HG03378 (cell line): Measurements from ENCODE around the gene ITSN1.
"Not testable (repeated sequence)": the region's sequence is repeated elsewhere in the genome, so short reads cannot be mapped to it uniquely, and the experiment has no call there.

Experiments
- ATAC-seq: cut with Tn5 transposase; IDR thresholded peaks from one replicate; pipeline ENCODE4 v1.9.1; 2021; ENCODE audit warnings: mild to moderate bottlenecking, moderate library complexity; ENCODE audit not compliant: unreplicated experiment

Gene ITSN1

GRCh38 chr21:33650929-33651509 is 8.7 kb downstream of the ITSN1 start:
- ATAC-seq: no peak

DNA sequence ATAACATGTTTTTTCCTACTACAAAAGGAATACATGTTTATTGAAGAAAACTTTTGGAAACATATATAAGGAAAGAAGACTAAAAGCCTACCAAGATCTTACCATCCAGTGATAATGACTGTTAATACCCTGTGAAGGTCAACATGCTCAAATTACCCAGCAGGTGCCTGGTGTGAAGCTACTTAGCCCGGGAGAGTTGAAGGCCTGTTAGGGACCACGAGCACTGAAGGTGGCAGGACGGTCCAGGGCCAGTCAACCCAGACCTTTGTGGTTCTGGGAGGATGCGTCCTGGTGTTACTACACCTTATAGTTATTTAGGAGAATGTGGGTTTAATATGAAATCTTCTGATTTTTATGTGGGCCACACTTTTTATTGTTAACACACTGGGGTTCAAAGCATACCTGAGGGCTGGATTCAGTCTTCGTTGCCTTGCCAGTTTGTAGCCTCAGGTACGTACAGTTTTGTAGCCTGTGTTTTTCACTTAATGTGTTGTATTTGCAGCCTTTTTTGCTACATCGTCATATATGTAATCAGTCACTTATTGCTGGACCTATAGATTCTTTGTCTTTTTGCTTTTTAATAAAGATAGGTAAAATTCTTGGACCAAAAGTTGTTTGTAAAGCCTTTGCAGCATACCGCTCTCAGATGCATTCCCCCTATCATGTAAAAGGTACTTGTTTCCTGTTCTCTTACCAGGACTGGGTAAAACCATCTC is 9.8 kb downstream of the ITSN1 start:
- ATAC-seq: no peak

DNA sequence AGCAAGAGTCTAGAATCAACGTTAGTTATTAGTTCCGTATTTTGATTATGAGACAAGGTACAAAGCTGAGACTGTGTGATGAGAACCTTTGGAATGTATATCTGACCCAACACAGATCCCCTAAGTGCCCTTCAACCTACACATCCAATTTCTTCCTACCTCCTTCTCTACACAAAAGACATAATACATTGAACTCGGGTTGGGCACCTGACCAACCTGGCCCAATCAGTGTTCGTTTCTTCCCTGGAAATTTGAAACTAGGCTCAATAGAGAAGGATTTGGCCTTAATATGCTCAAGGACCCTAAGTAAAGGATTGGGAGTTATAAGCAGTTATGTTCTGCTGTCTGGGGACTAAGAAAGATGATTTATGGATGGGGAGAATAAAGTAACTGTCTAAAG is 12.1 kb downstream of the ITSN1 start:
- ATAC-seq: no peak

DNA sequence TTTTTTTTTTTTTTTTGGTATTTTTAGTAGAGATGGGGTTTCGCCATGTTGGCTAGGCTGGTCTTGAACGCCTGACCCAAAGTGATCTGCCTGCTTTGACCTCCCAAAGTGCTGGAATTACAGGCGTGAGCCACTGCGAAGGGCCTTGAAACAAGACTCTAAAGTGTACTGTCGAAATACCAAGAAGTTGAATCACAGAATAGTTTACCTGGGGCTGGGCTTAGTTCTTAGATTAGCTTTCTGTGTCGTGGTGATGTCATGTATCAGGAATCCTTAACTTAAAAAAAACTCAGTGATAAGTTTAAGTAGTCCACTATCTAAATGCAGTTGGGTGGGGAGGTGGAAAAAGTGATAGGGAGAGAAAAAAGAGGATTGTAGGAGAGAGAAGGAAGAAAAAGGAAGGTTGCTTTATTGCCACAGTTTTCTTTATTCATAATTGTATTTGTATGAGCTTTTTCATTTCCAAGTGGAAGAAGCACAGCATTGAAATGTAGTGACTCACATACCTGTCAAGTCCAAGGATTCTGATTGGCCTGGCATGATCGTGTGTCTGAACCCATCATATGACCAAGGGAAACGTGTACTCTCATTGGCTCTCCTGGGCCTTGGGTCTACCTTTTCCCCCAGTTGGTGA is 13.4 kb downstream of the ITSN1 start:
- ATAC-seq: no peak

DNA sequence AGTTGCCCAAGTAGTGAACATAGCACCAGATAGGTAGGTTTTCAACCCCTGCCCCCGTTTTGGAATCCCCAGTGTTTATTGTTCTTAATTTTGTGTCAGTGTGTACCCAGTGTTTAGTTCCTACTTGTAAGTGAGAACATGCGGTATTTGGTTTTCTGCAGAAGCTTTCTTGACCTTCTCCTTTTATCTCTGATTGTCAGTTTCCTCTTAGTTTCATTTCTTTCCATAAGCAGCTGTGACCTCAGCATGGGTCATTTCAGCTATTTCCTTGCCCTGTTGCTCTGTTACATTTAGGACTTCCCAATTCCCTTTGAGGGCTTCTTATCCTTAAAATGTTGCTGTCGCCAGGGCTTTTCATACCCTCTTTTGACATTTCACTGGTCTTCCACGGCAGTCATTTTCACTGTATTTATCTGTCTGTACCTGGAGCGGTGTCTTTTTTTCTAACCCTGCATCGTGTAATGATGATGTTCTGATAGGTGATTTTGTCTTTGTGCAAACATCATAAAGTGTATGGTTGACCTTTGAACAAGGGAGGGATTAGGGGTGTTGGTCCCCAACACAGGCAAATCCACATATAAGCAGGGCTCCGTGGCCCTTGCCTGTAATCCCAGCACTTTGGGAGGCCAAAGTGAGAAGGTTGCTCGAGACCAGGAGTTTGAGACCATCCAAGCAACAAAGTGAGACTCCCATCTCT is 15.0 kb downstream of the ITSN1 start:
- ATAC-seq: no peak

GRCh38 chr21:33658919-33659567 is 16.7 kb downstream of the ITSN1 start:
- no peak for ATAC-seq

DNA sequence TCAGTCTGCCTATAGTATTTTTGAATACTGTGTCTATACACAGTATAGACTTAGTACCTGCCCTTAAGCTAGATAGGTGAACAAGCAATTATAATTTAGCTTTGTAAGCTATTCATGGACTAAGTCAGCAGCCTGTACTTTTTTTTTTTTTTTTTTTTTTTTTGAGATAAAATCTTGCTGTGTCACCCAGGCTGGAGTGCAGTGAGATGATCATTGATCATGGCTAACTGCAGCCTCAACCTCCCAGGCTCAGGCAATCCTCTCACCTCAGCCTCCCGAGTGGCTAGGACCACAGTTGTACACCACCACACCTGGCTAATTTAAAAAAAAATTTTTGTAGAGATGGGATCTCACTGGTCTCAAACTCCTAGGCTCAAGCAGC is 17.3 kb downstream of the ITSN1 start:
- ATAC-seq: no peak

GRCh38 chr21:33660406-33660805 is 18.1 kb downstream of the ITSN1 start:
- no peak for ATAC-seq

GRCh38 chr21:33661146-33661545 is 18.8 kb downstream of the ITSN1 start:
- ATAC-seq: no peak

- ATAC-seq: no peak
These were observed 19.7 kb downstream of the ITSN1 start for GRCh38 chr21:33662046-33662445.

- no peak for ATAC-seq
These were observed 20.9 kb downstream of the ITSN1 start for GRCh38 chr21:33663241-33663640.

DNA sequence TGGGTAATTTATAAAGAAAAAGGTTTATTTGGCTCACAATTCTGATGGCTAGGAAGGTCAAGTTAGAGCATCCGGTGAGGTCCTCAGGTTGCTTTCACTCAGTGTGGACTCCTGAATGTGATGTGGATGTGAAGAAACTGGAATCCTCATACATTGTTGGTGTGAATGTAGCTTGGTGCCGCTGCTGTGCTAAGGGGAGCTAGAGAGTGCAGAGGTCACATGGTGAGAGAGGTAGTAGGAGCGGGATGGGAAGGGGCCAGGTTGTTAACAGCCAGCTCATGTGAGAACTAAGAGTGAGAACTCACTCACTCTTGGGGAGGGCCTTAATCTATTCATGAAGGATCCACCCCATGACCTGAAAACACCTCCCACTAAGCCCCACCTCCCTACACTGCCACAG is 21.8 kb downstream of the ITSN1 start:
- no peak for ATAC-seq

DNA sequence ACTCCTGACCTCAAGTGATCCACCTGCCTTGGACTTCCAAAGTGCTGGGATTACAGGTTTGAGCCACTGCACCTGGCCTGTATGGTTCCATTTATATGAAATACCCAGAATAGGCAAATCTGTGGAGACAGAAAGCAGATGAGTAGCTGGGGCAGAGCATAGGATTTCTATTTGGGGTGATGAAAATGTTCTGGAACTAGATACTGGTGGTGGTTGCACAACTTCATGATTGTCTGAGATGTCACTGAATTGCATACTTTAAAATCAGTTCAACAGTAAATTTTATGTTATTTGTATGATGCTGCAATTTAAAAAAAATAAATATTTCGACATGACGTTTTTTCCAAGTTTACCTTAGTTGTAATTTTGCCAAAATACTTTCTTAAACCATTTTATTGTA is 23.9 kb downstream of the ITSN1 start:
- ATAC-seq: no peak

GRCh38 chr21:33667636-33668035 is 25.3 kb downstream of the ITSN1 start:
- ATAC-seq: no peak

DNA sequence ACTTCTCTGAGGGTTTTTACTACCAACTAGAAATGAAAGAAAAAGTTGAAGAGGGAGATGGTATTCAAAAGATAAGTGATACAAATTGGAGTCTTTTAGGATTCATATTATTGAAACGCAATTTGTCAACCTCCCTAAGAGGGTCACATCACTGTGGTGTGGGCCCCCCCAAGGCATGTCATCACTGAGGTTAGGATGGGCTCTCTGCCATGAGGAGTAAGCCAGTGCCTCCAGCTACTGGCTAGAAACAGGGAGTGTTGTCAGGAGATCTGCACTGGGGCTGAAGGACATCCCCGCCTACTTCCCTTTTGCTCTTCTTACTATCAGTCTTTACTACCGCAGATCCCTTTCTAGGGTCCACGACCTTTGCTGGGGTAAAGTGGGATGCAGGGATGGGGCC is 25.9 kb downstream of the ITSN1 start:
- no peak for ATAC-seq

DNA sequence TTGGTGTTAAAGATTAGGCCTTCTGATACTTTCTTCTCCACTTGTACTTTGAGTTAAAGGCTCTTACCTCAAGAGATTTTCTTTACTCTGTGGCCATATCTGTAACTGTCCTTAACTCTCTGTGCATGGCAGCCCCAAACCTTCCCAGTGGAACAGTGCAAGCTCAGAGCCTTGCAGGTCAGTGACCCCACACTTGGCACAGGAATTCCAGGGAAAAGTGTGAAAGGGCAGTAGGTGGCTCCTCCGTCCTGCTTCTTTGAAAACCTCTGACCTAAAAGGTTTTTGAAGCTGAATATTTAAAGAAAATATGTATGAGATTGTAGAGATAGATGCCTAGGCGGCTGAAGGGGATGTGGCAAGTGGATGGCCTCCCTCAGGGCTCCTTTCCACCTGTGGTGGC is 26.3 kb downstream of the ITSN1 start:
- ATAC-seq: no peak

- ATAC-seq: no peak
These were observed 28.0 kb downstream of the ITSN1 start for GRCh38 chr21:33670076-33670978.

- no peak for ATAC-seq
These were observed 31.2 kb downstream of the ITSN1 start for GRCh38 chr21:33673473-33673872.

GRCh38 chr21:33674226-33674625 is 31.9 kb downstream of the ITSN1 start:
- no peak for ATAC-seq

GRCh38 chr21:33676666-33677065 is 34.4 kb downstream of the ITSN1 start:
- not testable (repeated sequence) for ATAC-seq
